H9 (cell line): Measurements from ENCODE around the gene ACOXL. TPM values are rescaled to one million over a fixed set of nuclear protein-coding genes. Genes with fewer than 3 reads are reported as not detected.

Experiments used
- DNase-seq: peaks from one replicate; pipeline ENCODE4 v3.0.0-alpha.2; 2017
- H2AFZ ChIP-seq: one replicate; pipeline ENCODE4 v1.6.1; 2013; ENCODE audit warnings: mild to moderate bottlenecking, low read length, control low read depth, moderate library complexity
- H2AK5ac ChIP-seq: 2 replicates; pipeline ENCODE4 v1.6.1; 2013; ENCODE audit warnings: low read length, control low read depth, mixed read lengths; ENCODE audit not compliant: insufficient read length
- H2BK120ac ChIP-seq: one replicate; pipeline ENCODE4 v1.6.1; 2013; ENCODE audit warnings: low read depth, mild to moderate bottlenecking, low read length, control low read depth, inconsistent platforms; ENCODE audit not compliant: poor library complexity, severe bottlenecking
- H2BK12ac ChIP-seq: 2 replicates; pipeline ENCODE4 v1.6.1; 2013; ENCODE audit warnings: low read length, control low read depth, mixed read lengths, low read depth; ENCODE audit not compliant: insufficient read length
- H2BK15ac ChIP-seq: 2 replicates; pipeline ENCODE4 v1.6.1; 2013; ENCODE audit warnings: low read depth, low read length, control low read depth
- H2BK20ac ChIP-seq: one replicate; pipeline ENCODE4 v1.6.1; 2013; ENCODE audit warnings: low read depth, mild to moderate bottlenecking, low read length, control low read depth, inconsistent platforms; ENCODE audit not compliant: poor library complexity, severe bottlenecking
- H2BK5ac ChIP-seq: 2 replicates; pipeline ENCODE4 v1.6.1; 2013; ENCODE audit warnings: low read length, control low read depth, mixed read lengths; ENCODE audit not compliant: insufficient read length
- H3K14ac ChIP-seq: 2 replicates; pipeline ENCODE4 v1.6.1; 2013; ENCODE audit warnings: low read length, control low read depth; ENCODE audit not compliant: insufficient read depth
- H3K18ac ChIP-seq: 2 replicates; pipeline ENCODE4 v1.6.1; 2013; ENCODE audit warnings: low read depth, mild to moderate bottlenecking, mixed read lengths, low read length, control low read depth; ENCODE audit not compliant: insufficient read length
- H3K23ac ChIP-seq: 2 replicates; pipeline ENCODE4 v1.6.1; 2013; ENCODE audit warnings: low read length, control low read depth, mixed read lengths, low read depth; ENCODE audit not compliant: insufficient read length
- H3K23me2 ChIP-seq: 2 replicates; pipeline ENCODE4 v1.6.1; 2013; ENCODE audit warnings: low read depth, mild to moderate bottlenecking, mixed read lengths, low read length, control low read depth; ENCODE audit not compliant: insufficient read length, poor library complexity, severe bottlenecking
- H3K27ac ChIP-seq: 2 replicates; pipeline ENCODE4 v1.5.1; 2013; ENCODE audit warnings: low read length, control low read depth, mixed read lengths, low read depth; ENCODE audit not compliant: insufficient read length
- H3K27me3 ChIP-seq: 2 replicates; pipeline ENCODE4 v1.6.1; 2013; ENCODE audit warnings: low read length, control low read depth, inconsistent platforms; ENCODE audit not compliant: insufficient read depth
- H3K4ac ChIP-seq: 2 replicates; pipeline ENCODE4 v1.6.1; 2013; ENCODE audit warnings: low read depth, mild to moderate bottlenecking, control low read depth, inconsistent platforms, low read length, moderate library complexity
- H3K4me1 ChIP-seq: 2 replicates; pipeline ENCODE4 v1.6.1; 2013; ENCODE audit warnings: low read length, control low read depth, inconsistent platforms; ENCODE audit not compliant: insufficient read depth
- H3K4me2 ChIP-seq: 2 replicates; pipeline ENCODE4 v1.6.1; 2013; ENCODE audit warnings: low read length, control low read depth, mixed read lengths; ENCODE audit not compliant: insufficient read length, insufficient read depth
- H3K56ac ChIP-seq: 2 replicates; pipeline ENCODE4 v1.6.1; 2013; ENCODE audit warnings: low read depth, mild to moderate bottlenecking, mixed read lengths, low read length, control low read depth; ENCODE audit not compliant: insufficient read length
- H3K79me1 ChIP-seq: 2 replicates; pipeline ENCODE4 v1.6.1; 2013; ENCODE audit warnings: low read depth, mild to moderate bottlenecking, moderate library complexity, low read length, control low read depth, inconsistent platforms; ENCODE audit not compliant: insufficient read depth, poor library complexity, severe bottlenecking
- H3K79me2 ChIP-seq: 2 replicates; pipeline ENCODE4 v1.6.1; 2013; ENCODE audit warnings: low read length, control low read depth, inconsistent platforms; ENCODE audit not compliant: insufficient read depth
- H3K9ac ChIP-seq: 2 replicates; pipeline ENCODE4 v1.6.1; 2013; ENCODE audit warnings: low read length, control low read depth, mixed read lengths; ENCODE audit not compliant: insufficient read length; ENCODE audit errors: extremely low read depth
- H3K9me3 ChIP-seq: one replicate; pipeline ENCODE4 v1.6.1; 2013; ENCODE audit warnings: low read depth, low read length, inconsistent platforms; ENCODE audit not compliant: control insufficient read depth
- H3T11ph ChIP-seq: one replicate; pipeline ENCODE4 v1.6.1; 2013; ENCODE audit warnings: mild to moderate bottlenecking, low read length, control low read depth, inconsistent platforms
- H4K20me1 ChIP-seq: one replicate; pipeline ENCODE4 v1.6.1; 2013; ENCODE audit not compliant: control insufficient read depth, insufficient read length, insufficient read depth
- H4K5ac ChIP-seq: 2 replicates; pipeline ENCODE4 v1.6.1; 2013; ENCODE audit warnings: low read depth, mild to moderate bottlenecking, mixed read lengths, low read length, control low read depth; ENCODE audit not compliant: insufficient read length
- H4K8ac ChIP-seq: replicated peaks from 2 replicates; pipeline ENCODE4 v1.6.1; 2013; ENCODE audit warnings: low read length, control low read depth, mixed read lengths, low read depth; ENCODE audit not compliant: insufficient read length
- H4K91ac ChIP-seq: 2 replicates; pipeline ENCODE4 v1.6.1; 2013; ENCODE audit warnings: low read depth, mild to moderate bottlenecking, moderate library complexity, mixed read lengths, low read length, control low read depth; ENCODE audit not compliant: insufficient read length
- H3K27ac Mint-ChIP-seq, 3 experiments: 2 replicates in 2 of 3; 3 replicates in 1 of 3; pipeline ENCODE4 v1.8.0; 2020 to 2021; ENCODE audit warnings: mixed read lengths in 3 of 3, mild to moderate bottlenecking in 1 of 3, moderate library complexity in 1 of 3
- H3K27me3 Mint-ChIP-seq: 2 replicates; pipeline ENCODE4 v1.8.0; 2021; ENCODE audit warnings: low read depth, mild to moderate bottlenecking, moderate library complexity, mixed read lengths
- H3K36me3 Mint-ChIP-seq, 3 experiments: 2 replicates in 2 of 3; 3 replicates in 1 of 3; pipeline ENCODE4 v1.8.0; 2020 to 2021; ENCODE audit warnings: low read depth in 3 of 3, mixed read lengths in 3 of 3; ENCODE audit not compliant: insufficient read depth in 1 of 3
- H3K4me1 Mint-ChIP-seq, 2 experiments: 2 replicates each; pipeline ENCODE4 v1.8.0; 2020; ENCODE audit warnings: mixed read lengths in 2 of 2
- H3K4me3 Mint-ChIP-seq, 2 experiments: 2 replicates in 1 of 2; 3 replicates in 1 of 2; pipeline ENCODE4 v1.8.0; 2020 to 2021; ENCODE audit warnings: mild to moderate bottlenecking in 2 of 2, mixed read lengths in 2 of 2, moderate library complexity in 1 of 2
- H3K9me3 Mint-ChIP-seq, 2 experiments: 2 replicates in 1 of 2; 3 replicates in 1 of 2; pipeline ENCODE4 v1.8.0; 2020; ENCODE audit warnings: mild to moderate bottlenecking in 2 of 2, mixed read lengths in 2 of 2, moderate library complexity in 1 of 2
- CTCF ChIP-seq: fragments of 200-600 bp; sonication (generic); conservative IDR thresholded peaks from 3 replicates; pipeline ENCODE4 v1.8.0; 2021; ENCODE audit warnings: antibody characterized with exemption, mild to moderate bottlenecking
- WGBS: extraction: QIAGEN DNeasy Blood & Tissue Kit; methylation state at CpG from one replicate; pipeline ENCODE4 v1.1.7; 2013; ENCODE audit warnings: missing lambda C conversion rate, low lambda C conversion rate, mixed read lengths; ENCODE audit not compliant: insufficient read length; ENCODE audit errors: extremely low coverage; 5-methylcytosine and 5-hydroxymethylcytosine counted together
- total RNA-seq: library from RNA; stranded (reverse); gene quantifications from 2 replicates; pipeline ENCODE4 v1.2.1, GENCODE V29; 2021

The ACOXL gene
- total RNA-seq, 1 experiment from 2014 or later: 37.6 TPM

- peaks cover 23 to 75% (median 62%) of the 10 kb centered on the region in 3 experiments for H3K36me3 Mint-ChIP-seq
- Histone ChIP-seq H2BK12ac (no peak overlapping the region), H2AK5ac (no peak overlapping the region), H2BK5ac (no peak overlapping the region), H4K5ac (no peak overlapping the region), H3K27me3 (no peaks in the 10 kb centered on the region), H4K20me1 (no peaks in the 10 kb centered on the region), H2AFZ (no peak overlapping the region), H3K4ac (no peak overlapping the region), H3K18ac (no peak overlapping the region), H4K8ac (no peak overlapping the region), H3K23ac (no peak overlapping the region), H3K9ac (no peak overlapping the region), H2BK20ac (no peak overlapping the region), H3K4me1 (no peaks in the 10 kb centered on the region), H2BK15ac (no peak overlapping the region), H3K4me2 (no peak overlapping the region), H3K56ac (no peak overlapping the region), H3K79me1 (no peaks in the 10 kb centered on the region), H3K27ac (no peak overlapping the region), H3K14ac (no peak overlapping the region), H3K79me2 (no peaks in the 10 kb centered on the region), H2BK120ac (no peak overlapping the region), H3K23me2 (no peaks in the 10 kb centered on the region), H3T11ph (no peak overlapping the region), H3K9me3 (peaks cover 5% of the 10 kb centered on the region), H4K91ac (no peak overlapping the region)
- no CpG with 5 or more reads among the region's 4 CpGs for WGBS
- no peak for DNase-seq
- no peak overlapping the region for H3K4me3 Mint-ChIP-seq
- no peak for TF ChIP-seq CTCF
- peak overlapping the region in 2 of 3 experiments; percentile 14 to 58; a peak in 4 of 7 replicates for H3K27ac Mint-ChIP-seq
- peaks cover 0 to 2% of the 10 kb centered on the region in 2 experiments; a peak in 1 of 5 replicates for H3K9me3 Mint-ChIP-seq
- H3K4me1 Mint-ChIP-seq: peaks cover 12 to 13% of the 10 kb centered on the region in 2 experiments
- no peaks in the 10 kb centered on the region for H3K27me3 Mint-ChIP-seq
Measured at GRCh38 chr2:110794390-110794789, 62.0 kb downstream of the ACOXL start.
